OCI-LY7 (cell line): ENCODE data around the gene PRPF38A. TPM values are rescaled to one million over a fixed set of nuclear protein-coding genes. Genes with fewer than 3 reads are reported as not detected.

Experiments used
- BruUV-seq: library from RNA; stranded (reverse); fragments of 400-500 nt; replicated peaks from 2 replicates; lab custom pipeline; 2021; lab: Mats Ljungman, UMichigan
- CTCF ChIA-PET: fragments of 300-600 bp; sonication (Branson Sonifier 250); formaldehyde crosslinking; loops from one replicate; lab custom pipeline; 2022; ENCODE audit warnings: antibody characterized with exemption; ENCODE audit not compliant: unreplicated experiment; lab: Charles Lee
- POLR2A ChIA-PET: fragments of 300-600 bp; sonication (Branson Sonifier 250); formaldehyde crosslinking; loops from one replicate; lab custom pipeline; 2022; ENCODE audit warnings: antibody characterized with exemption; lab: Charles Lee
- DNase-seq: peaks from one replicate; pipeline ENCODE4 v3.0.0-alpha.2; 2015; ENCODE audit warnings: low spot score
- H2AFZ ChIP-seq: fragments of 200-600 bp; sonication (generic), shearing (Covaris generic); 2 replicates; pipeline ENCODE4 v1.6.1; 2014; ENCODE audit warnings: mild to moderate bottlenecking, antibody characterized with exemption, low read length, moderate library complexity
- H3K27ac ChIP-seq: fragments of 200-600 bp; sonication (generic); 2 replicates; pipeline ENCODE4 v1.5.1; 2014; ENCODE audit warnings: mixed run types, low read depth, mild to moderate bottlenecking, moderate library complexity, low read length, inconsistent platforms; ENCODE audit not compliant: poor library complexity, severe bottlenecking
- H3K36me3 ChIP-seq: fragments of 200-600 bp; sonication (generic); 2 replicates; pipeline ENCODE4 v1.6.1; 2014; ENCODE audit warnings: mild to moderate bottlenecking, antibody characterized with exemption, low read length, moderate library complexity, mixed read lengths; ENCODE audit not compliant: insufficient read depth
- H3K4me1 ChIP-seq: fragments of 200-600 bp; sonication (generic); 2 replicates; pipeline ENCODE4 v1.5.1; 2014; ENCODE audit warnings: mild to moderate bottlenecking, low read length; ENCODE audit not compliant: insufficient read depth, poor library complexity, severe bottlenecking
- H3K4me2 ChIP-seq: fragments of 200-600 bp; sonication (generic); 2 replicates; pipeline ENCODE4 v1.6.1; 2014; ENCODE audit warnings: mild to moderate bottlenecking, low read length
- H3K4me3 ChIP-seq: fragments of 200-600 bp; sonication (generic); 2 replicates; pipeline ENCODE4 v1.5.1; 2014; ENCODE audit warnings: mild to moderate bottlenecking, low read depth, low read length; ENCODE audit not compliant: poor library complexity, severe bottlenecking
- H3K79me2 ChIP-seq: fragments of 200-600 bp; sonication (generic); 2 replicates; pipeline ENCODE4 v1.6.1; 2016; ENCODE audit warnings: low read depth, mild to moderate bottlenecking, low read length, moderate library complexity, mixed read lengths; ENCODE audit not compliant: insufficient read depth
- H3K9me2 ChIP-seq: fragments of 200-600 bp; sonication (generic); 2 replicates; pipeline ENCODE4 v1.6.1; 2016; ENCODE audit warnings: mild to moderate bottlenecking, low read length, mixed read lengths; ENCODE audit not compliant: insufficient read depth
- H3K9me3 ChIP-seq: fragments of 200-600 bp; sonication (generic); 2 replicates; pipeline ENCODE4 v1.6.1; 2014; ENCODE audit warnings: mild to moderate bottlenecking, mixed run types, low read length, mixed read lengths
- H4K20me1 ChIP-seq: fragments of 200-600 bp; sonication (generic); 2 replicates; pipeline ENCODE4 v1.6.1; 2014; ENCODE audit warnings: mild to moderate bottlenecking, antibody characterized with exemption, low read length, moderate library complexity, mixed read lengths; ENCODE audit not compliant: insufficient read depth
- CTCF ChIP-seq: fragments of 200-600 bp; sonication (generic); conservative IDR thresholded peaks from 2 replicates; pipeline ENCODE4 v1.5.1; 2014; ENCODE audit warnings: mild to moderate bottlenecking, antibody characterized with exemption, low read length, moderate library complexity, mixed read lengths
- EZH2phosphoT487 ChIP-seq: fragments of 200-600 bp; sonication (generic); IDR thresholded peaks from 2 replicates; pipeline ENCODE4 v1.6.1; 2018; ENCODE audit warnings: low read depth, borderline replicate concordance, mild to moderate bottlenecking, mixed run types, antibody characterized with exemption, low read length, moderate library complexity, mixed read lengths
- intact Hi-C: fragments of 100-400 bp; cut with micrococcal nuclease; formaldehyde crosslinking; loops from one replicate; pipeline ENCODE4 v1.10.0; 2022; ENCODE audit not compliant: unreplicated experiment
- total RNA-seq, 2 experiments: library from RNA; depleted of rRNA in 1 of 2; stranded (reverse); fragments of >200 nt in 1 of 2; shearing (Covaris generic) in 1 of 2; gene quantifications; 2 replicates each; pipeline ENCODE4 v1.2.3, GENCODE V29; 2014 to 2022

Gene PRPF38A
- total RNA-seq, 2 experiments from 2014 or later: 23.6 to 82.3 TPM

- Histone ChIP-seq H3K36me3 (peaks cover 71% of the 10 kb centered on the region), H3K27ac (no peak overlapping the region), H3K4me2 (no peak overlapping the region), H2AFZ (no peak overlapping the region), H3K79me2 (no peaks in the 10 kb centered on the region), H3K9me2 (no peaks in the 10 kb centered on the region), H4K20me1 (no peaks in the 10 kb centered on the region), H3K4me1 (no peaks in the 10 kb centered on the region), H3K4me3 (no peak overlapping the region), H3K9me3 (no peaks in the 10 kb centered on the region)
- TF ChIP-seq CTCF (no peak), EZH2phosphoT487 (no peak)
- no peak for DNase-seq
- BruUV-seq: no TSS peak
- CTCF ChIA-PET: no interaction called here
- POLR2A ChIA-PET: no interaction called here
- intact Hi-C loops: no loop called here
Observed at GRCh38 chr1:52424231-52424636, 19.8 kb downstream of the PRPF38A start.

GRCh38 chr1:52424813-52425212 lies 20.4 kb downstream of the PRPF38A start:
- peaks cover 67% of the 10 kb centered on the region for H3K36me3 ChIP-seq
- no peaks in the 10 kb centered on the region for H4K20me1 ChIP-seq
- H3K4me1 ChIP-seq: no peaks in the 10 kb centered on the region
- no peak overlapping the region for H3K4me2 ChIP-seq
- no TSS peak for BruUV-seq
- H3K4me3 ChIP-seq: no peak overlapping the region
- no peak overlapping the region for H3K27ac ChIP-seq
- CTCF ChIA-PET: no interaction called here
- no peak overlapping the region for H2AFZ ChIP-seq
- no peaks in the 10 kb centered on the region for H3K79me2 ChIP-seq
- TF ChIP-seq CTCF (no peak), EZH2phosphoT487 (no peak)
- intact Hi-C loops: no loop called here
- DNase-seq: no peak
- no peaks in the 10 kb centered on the region for H3K9me2 ChIP-seq
- POLR2A ChIA-PET: interaction anchor here (0.5 kb wide), 1 partner anchor 244 kb away, joined by 3 read pairs; no protein-coding TSS in a partner anchor
- no peaks in the 10 kb centered on the region for H3K9me3 ChIP-seq

DNA sequence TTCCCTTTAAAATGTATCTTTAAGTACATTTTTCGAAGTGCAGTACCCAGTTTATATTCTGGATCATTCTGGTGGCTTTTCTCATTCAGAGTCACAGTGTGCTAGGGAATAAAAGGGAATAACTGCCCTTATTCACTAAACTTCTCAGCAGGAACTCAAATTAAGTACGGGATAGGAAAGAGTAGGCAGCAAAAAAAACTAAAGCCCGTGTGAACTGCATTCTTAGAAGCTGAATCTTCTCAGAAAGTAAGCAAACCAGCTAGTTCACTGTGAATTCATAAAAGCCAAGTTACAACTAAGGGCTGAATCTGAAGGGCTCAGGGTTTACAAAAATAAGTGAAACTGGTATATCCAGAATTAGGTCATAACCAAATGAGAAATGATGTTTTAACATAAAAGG lies 22.0 kb downstream of the PRPF38A start:
- POLR2A ChIA-PET: interaction anchor here (0.7 to 1.2 kb wide), 3 partner anchors 8 to 13 kb away, joined by 3 to 4 read pairs (median 3); no protein-coding TSS in a partner anchor
- Histone ChIP-seq H3K9me3 (no peaks in the 10 kb centered on the region), H3K4me1 (no peaks in the 10 kb centered on the region), H3K79me2 (no peaks in the 10 kb centered on the region), H3K4me3 (no peak overlapping the region), H3K27ac (no peak overlapping the region), H2AFZ (no peak overlapping the region), H3K36me3 (peaks cover 63% of the 10 kb centered on the region), H3K4me2 (no peak overlapping the region), H4K20me1 (no peaks in the 10 kb centered on the region), H3K9me2 (no peaks in the 10 kb centered on the region)
- BruUV-seq: no TSS peak
- intact Hi-C loops: no loop called here
- CTCF ChIA-PET: no interaction called here
- no peak for TF ChIP-seq EZH2phosphoT487
- no peak for DNase-seq
